Raji (cell line): ENCODE measurements around the gene JAKMIP2.

Experiments
- POLR2A ChIP-seq: IDR thresholded peaks from 2 replicates; pipeline ENCODE4 v1.6.1; 2011; ENCODE audit warnings: low read depth, low read length, control low read depth; ENCODE audit not compliant: insufficient read depth

Gene JAKMIP2

DNA sequence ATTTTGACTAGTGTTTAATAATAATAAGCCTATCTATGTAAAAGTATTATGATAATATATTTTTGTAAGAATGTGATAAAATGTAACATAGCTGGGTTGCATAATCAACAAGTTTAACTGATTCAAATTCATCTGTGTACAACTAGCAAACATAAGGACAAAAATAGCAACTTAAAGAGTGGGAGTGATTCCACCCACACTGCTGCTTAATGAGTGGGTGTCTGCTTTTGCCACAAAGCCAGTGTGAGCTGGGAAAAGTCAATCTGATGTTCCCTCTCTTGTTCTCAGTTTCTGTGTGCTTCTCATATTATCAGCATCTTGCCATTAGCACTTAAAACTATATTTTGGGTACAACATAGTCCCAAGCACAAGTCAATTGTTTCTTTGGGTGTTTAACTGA lies 161.5 kb downstream of the JAKMIP2 start:
- TF ChIP-seq POLR2A, result no peak

GRCh38 chr5:147619281-147619878 lies 163.1 kb downstream of the JAKMIP2 start:
- TF ChIP-seq POLR2A, result no peak

DNA sequence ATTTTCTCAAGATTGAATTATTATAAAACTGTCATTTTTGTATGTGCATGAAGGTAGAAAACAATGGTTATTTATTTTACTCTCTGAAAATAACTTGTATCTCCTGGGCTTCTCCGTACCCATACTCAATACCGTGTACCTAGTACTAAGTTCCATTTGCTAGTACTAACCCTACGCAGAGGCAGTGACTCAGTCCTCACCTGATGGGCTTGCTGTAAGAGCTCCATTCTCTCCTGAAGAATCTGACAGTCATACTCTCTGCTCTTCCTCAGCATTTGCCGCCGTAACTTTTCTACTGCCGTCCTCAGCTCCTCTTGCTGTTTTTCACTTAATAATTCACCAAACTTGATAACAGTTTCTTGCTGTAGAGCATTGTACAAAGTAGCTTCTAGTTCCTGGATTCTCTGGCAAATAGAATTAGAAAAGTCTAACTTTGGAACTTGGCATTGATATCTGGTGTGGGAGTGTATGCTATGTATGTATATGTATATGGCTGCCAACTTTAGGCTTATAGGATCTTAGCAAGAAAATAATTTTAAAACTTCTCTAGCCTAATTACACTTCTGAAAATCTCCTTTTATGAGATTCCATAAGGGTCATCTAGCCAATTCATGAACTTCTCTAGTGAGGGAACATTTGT lies 164.7 kb downstream of the JAKMIP2 start:
- TF ChIP-seq POLR2A, result no peak

GRCh38 chr5:147617191-147617606 lies 165.3 kb downstream of the JAKMIP2 start:
- no peak for TF ChIP-seq POLR2A

GRCh38 chr5:147616421-147616820 lies 166.1 kb downstream of the JAKMIP2 start:
- no peak for TF ChIP-seq POLR2A

GRCh38 chr5:147613359-147613758 lies 169.2 kb downstream of the JAKMIP2 start:
- TF ChIP-seq POLR2A, result no peak

DNA sequence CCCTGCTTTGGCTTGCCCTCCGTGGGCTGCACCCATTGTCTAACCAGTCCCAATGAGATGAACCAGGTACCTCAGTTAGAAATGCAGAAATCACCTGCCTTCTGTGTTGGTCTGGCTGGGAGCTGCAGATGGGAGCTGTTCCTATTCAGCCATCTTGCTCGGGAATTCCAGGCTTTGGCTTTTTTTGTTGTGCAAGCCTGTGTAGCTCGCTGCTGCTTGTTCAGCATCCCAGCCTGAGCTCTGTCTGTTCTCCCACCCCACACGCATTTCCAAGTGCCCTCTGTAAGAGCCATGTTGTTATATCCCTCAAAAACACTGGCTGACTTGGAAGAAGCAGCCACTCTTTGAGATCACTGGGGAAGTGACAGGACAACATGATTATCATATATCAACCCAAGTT lies 171.0 kb downstream of the JAKMIP2 start:
- no peak for TF ChIP-seq POLR2A

DNA sequence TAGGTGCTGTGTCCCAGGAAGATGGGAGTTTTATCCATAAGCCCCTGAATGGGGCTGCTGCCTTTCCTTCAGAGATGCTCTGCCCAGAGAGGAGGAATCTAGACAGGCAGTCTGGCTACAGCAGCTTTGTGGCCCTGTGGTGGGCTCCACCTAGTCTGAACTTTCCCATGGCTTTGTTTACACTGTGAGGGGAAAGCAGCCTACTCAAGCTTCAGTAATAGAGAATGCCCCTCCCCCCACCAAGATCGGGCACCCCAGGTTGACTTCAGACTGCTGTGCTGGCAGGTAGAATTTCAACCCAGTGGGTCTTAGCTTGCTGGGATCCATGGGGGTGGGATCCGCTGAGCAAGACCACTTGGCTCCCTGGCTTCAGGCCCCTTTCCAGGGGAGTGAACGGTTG lies 171.7 kb downstream of the JAKMIP2 start:
- TF ChIP-seq POLR2A, result no peak

DNA sequence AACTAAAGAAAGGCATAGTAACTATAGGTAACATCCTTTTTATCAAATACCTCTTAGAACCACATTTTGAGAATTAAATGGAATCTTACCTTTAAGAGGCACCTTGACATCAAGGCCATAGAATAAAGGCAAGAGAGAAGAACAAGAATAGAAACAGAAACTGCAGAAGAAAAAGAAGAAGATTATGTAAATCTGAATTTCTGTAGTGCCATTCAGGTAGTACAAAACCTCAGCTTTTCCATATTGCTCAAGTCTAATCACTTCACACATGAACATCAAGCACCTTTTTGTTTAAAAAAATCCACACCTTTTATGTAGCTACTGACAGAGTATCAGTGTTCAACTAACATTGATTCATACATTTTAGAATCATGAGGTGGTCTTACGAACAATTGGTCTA lies 180.9 kb downstream of the JAKMIP2 start:
- TF ChIP-seq POLR2A, result no peak

GRCh38 chr5:147591120-147591519 lies 191.4 kb downstream of the JAKMIP2 start:
- TF ChIP-seq POLR2A, result no peak

GRCh38 chr5:147590096-147590495 lies 192.4 kb downstream of the JAKMIP2 start:
- no peak for TF ChIP-seq POLR2A

- TF ChIP-seq POLR2A, result no peak
Observed at GRCh38 chr5:147586832-147587231, 195.7 kb downstream of the JAKMIP2 start.

DNA sequence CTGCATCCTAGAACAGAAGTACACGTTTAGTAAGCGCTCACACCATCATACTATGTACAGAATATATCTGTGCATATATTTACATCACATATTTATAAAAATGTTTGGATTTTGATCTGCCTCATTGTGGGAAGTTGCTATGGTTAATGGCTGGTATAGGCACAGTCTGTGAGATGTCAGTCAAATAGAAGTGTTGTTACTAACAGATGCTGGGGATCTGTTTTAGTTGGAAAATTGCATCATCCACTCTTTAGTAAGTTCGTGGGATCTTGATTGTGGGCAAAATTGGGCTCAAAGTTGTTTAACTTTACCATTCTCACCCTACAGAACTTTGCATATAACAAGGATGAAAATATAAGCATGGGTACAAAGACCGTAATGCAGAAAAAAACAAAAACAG lies 196.3 kb downstream of the JAKMIP2 start:
- TF ChIP-seq POLR2A, result no peak

- no peak for TF ChIP-seq POLR2A
Observed at GRCh38 chr5:147578228-147579024, 204.1 kb downstream of the JAKMIP2 start.

GRCh38 chr5:147576646-147577535 lies 205.6 kb downstream of the JAKMIP2 start:
- no peak for TF ChIP-seq POLR2A

GRCh38 chr5:147575598-147575997 lies 206.9 kb downstream of the JAKMIP2 start:
- TF ChIP-seq POLR2A, result no peak

DNA sequence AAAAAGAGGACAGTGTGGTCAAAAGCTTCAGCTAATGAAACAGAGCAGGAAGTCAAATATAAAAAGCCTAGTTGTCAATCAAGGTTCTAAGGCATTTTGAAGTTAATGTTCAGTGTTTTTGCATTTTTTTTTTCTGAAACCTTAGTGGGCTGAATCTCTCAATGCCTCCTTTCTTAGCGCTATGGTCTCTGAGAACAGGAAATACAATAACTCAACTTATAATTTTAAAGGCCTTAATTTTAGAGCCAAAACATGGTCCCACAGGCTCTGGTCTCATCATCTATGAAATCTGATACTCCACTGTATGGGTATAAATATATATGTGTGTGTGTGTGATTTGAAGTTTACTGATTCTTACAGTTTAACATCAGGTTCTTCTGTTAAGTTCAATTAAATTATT lies 209.3 kb downstream of the JAKMIP2 start:
- TF ChIP-seq POLR2A, result no peak
